ENCODE results near the gene EMD.

EMD gene

DNA sequence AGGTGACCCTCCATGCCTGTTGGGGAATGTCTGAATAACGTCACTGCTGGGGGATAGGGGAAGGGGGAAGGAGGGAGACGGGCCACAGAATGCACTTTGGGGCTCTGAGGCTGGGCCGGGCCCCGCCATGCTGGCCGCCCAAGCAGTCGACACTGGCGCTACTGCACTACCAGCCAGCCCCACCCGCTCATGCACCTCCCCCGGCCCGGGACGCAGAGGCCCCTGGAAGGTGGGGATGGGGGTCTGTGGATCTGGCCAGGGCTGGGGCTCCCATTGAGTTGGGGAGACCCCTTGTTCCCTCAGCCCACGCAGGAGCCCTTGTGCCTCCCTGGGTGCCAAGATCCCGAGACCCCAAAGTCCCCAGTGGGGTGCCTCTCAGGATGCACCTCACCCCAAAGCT is 22.5 kb upstream of the EMD start:
- no peak overlapping the region for H3K27ac ChIP-seq
- no peak for TF ChIP-seq CTCF (IDR thresholded peaks at IDR 0.05)
- no peak for TF ChIP-seq ZFX (IDR thresholded peaks at IDR 0.05; ENCODE audit: borderline replicate concordance)

GRCh38 chrX:154357205-154357604 is 21.9 kb upstream of the EMD start:
- H3K27ac ChIP-seq = no peak overlapping the region

DNA sequence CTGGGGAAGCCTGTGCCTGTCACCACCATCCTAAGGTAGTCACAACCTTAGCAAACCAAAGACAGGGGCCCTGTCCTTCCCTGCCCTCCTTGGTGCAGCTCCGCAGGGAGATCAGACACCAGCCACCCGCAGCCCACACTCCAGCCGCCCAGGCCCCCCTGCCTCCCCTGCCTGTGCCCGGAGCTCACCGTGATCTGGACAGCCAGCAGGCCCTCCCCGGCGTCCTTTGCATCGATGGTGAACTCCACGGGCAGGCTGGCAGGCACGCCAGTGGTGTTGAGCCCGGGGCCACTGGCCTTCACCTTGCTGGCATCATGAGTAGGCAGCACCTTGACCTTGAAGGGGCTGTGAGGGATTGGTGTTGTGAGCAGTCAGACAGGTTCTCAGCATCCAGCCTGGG is 21.1 kb upstream of the EMD start:
- no peak for TF ChIP-seq CTCF (IDR thresholded peaks at IDR 0.05)
- TF ChIP-seq ZFX (IDR thresholded peaks at IDR 0.05; ENCODE audit: borderline replicate concordance) = no peak
- H3K27ac ChIP-seq = no peak overlapping the region

More at GRCh38 chrX:154357205-154357604, 21.9 kb upstream of the EMD start:
- TF ChIP-seq ZFX (IDR thresholded peaks at IDR 0.05; ENCODE audit: borderline replicate concordance) (no peak), CTCF (IDR thresholded peaks at IDR 0.05) (no peak)

- H3K27ac ChIP-seq = no peak overlapping the region
- TF ChIP-seq CTCF (IDR thresholded peaks at IDR 0.05) = no peak
- TF ChIP-seq ZFX (IDR thresholded peaks at IDR 0.05; ENCODE audit: borderline replicate concordance) = no peak
Observed at GRCh38 chrX:154358829-154359228, 20.3 kb upstream of the EMD start.

DNA sequence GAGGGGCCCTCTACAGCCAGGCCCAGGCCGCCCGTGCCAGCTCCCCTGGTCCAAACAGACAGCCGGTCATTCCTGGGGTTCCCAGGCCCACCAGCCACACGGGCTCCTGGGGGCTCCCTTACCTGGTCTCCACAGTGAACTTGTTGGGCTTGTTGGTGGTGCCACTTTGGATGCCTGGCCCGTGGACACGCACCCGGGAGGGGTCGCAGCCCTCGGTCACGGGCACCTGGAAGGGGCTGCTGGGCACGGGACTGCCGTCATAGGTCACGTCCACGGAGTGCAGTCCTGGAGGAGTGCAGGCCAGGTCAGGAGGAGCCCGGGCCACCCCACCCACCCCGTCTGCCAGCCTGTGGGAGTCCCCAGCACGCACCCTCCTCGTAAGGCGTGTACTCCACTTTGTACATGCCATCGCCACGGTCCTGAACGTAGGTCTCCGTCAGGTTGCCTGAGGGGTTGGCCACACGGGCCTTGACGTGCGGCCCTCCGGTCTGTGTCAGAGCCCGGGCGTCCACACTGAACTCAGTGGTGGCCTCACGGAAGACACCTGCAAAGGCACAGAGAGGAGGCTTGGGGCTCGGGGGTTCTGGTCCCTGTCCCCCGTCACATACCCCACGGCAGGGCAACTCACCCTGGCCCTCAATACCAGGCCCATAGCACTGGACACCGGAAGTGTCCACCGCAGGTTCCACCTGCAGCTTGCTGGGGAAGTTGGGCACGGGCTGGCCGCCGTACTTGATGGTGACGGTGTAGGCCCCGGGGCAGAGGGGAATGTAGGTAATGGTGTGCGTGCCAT is 19.5 kb upstream of the EMD start:
- H3K27ac ChIP-seq = no peak overlapping the region

DNA sequence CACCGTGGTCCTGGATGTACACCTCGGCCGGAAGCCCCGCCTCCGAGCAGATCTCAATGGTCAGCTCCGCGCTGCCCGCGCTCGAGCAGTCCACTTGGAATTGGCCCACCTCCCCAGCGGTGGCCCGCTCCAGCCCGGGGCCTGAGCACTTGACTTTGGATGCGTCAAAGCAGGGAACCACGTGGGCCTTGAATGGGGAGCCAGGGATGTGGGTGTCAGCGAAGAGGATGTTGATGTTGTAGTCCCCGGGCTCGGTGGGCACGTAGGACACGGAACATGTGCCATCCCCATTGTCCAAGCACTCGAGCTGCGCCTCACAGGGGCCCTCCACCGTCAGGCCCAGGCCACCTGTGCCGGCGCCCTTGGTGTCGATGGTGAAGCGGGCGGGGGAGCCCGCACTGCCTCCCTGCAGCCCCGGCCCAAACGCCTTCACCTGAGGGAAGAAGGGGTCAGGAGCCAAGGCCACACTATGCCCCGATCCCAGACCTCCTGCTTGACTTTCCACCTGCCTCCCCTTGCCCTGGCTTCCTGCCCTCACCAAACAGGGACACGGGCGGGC is 18.9 kb upstream of the EMD start:
- no peak overlapping the region for H3K27ac ChIP-seq
- no peak for TF ChIP-seq CTCF (IDR thresholded peaks at IDR 0.05)
- TF ChIP-seq ZFX (IDR thresholded peaks at IDR 0.05; ENCODE audit: borderline replicate concordance) = no peak

More for the DNA sequence above, 19.5 kb upstream of the EMD start:
- TF ChIP-seq ZFX (IDR thresholded peaks at IDR 0.05; ENCODE audit: borderline replicate concordance) (no peak), CTCF (IDR thresholded peaks at IDR 0.05) (no peak)

DNA sequence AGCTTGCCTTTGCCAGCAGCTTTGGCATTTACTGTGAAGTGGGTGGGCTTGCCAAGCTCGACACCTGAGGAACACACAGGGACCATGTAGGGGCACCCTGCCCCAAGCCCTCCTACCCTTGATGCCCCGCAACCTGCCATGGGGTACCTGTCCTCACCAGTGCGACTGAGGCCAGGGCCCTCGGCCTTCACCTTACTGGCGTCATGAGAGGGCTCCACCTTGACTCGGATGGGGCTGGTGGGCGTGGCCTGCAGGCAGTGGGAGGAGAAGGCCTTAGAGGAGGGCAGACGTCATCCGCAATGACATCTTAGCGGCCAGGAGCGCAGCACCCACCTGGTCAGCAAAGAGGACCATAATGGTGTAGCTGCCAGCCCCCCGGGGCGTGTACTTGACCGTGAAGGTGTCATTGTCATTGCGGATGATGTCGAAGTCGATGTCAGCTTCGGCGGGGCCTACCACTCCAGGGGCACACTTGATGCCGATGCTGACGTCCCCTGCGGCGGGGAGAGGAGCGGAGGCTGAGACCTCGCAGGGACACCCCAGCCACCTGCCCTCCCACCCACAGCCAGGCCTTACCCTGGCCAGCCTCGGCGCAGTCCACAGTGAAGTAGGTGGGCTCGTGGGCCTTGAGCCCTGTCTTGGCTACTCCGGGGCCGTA is 16.9 kb upstream of the EMD start:
- H3K27ac ChIP-seq = no peak overlapping the region
- TF ChIP-seq CTCF (IDR thresholded peaks at IDR 0.05) = no peak
